IMR-90 (cell line): Measurements from ENCODE around the gene STMN1. TPM values are rescaled to one million over a fixed set of nuclear protein-coding genes. Genes with fewer than 3 reads are reported as not detected.

Experiments used
- ATAC-seq: fragments of 200-7000 bp; cut with Tn5 transposase; 2 replicates; pipeline ENCODE4 v1.9.1; 2020; ENCODE audit warnings: low read depth, mild to moderate bottlenecking, moderate library complexity
- BruUV-seq: library from RNA; stranded (reverse); fragments of 400-500 nt; replicated peaks from 2 replicates; lab custom pipeline; 2021; lab: Mats Ljungman, UMichigan
- CTCF ChIA-PET: fragments of 300-600 bp; formaldehyde crosslinking; extraction: SDS; loops from one replicate; lab custom pipeline; 2021; ENCODE audit warnings: antibody characterized with exemption; lab: Yijun Ruan, JAX
- POLR2A ChIA-PET: fragments of 300-600 bp; sonication (Branson Sonifier 250); formaldehyde crosslinking; loops from one replicate; lab custom pipeline; 2022; ENCODE audit warnings: antibody characterized with exemption; ENCODE audit not compliant: unreplicated experiment; lab: Charles Lee
- DNase-seq: peaks from one replicate; pipeline ENCODE4 v3.0.0; 2013
- H2AFZ ChIP-seq: replicated peaks from 2 replicates; pipeline ENCODE3; 2013; ENCODE audit warnings: low read length, mild to moderate bottlenecking; ENCODE audit not compliant: poor library complexity
- H2AK5ac ChIP-seq: 2 replicates; pipeline ENCODE4 v1.6.1; 2013; ENCODE audit warnings: low read depth, low read length, inconsistent platforms
- H2AK9ac ChIP-seq: replicated peaks from 2 replicates; pipeline ENCODE3; 2013; ENCODE audit warnings: mild to moderate bottlenecking, low read depth, low read length, moderate library complexity; ENCODE audit not compliant: poor library complexity
- H2BK120ac ChIP-seq: 2 replicates; pipeline ENCODE4 v1.6.1; 2013; ENCODE audit warnings: low read depth, low read length, inconsistent platforms
- H2BK15ac ChIP-seq: 3 replicates; pipeline ENCODE4 v1.6.1; 2013; ENCODE audit warnings: low read depth, low read length, inconsistent platforms
- H2BK20ac ChIP-seq: 2 replicates; pipeline ENCODE4 v1.6.1; 2013; ENCODE audit warnings: low read depth, mild to moderate bottlenecking, inconsistent platforms, low read length, moderate library complexity
- H2BK5ac ChIP-seq: 2 replicates; pipeline ENCODE4 v1.6.1; 2013; ENCODE audit warnings: mild to moderate bottlenecking, low read depth, low read length, inconsistent platforms; ENCODE audit not compliant: poor library complexity, severe bottlenecking
- H3K14ac ChIP-seq: replicated peaks from 2 replicates; pipeline ENCODE4 v1.6.1; 2013; ENCODE audit warnings: low read depth, low read length, inconsistent platforms
- H3K18ac ChIP-seq: 2 replicates; pipeline ENCODE4 v1.6.1; 2013; ENCODE audit warnings: low read depth, low read length, control low read depth
- H3K23ac ChIP-seq: 2 replicates; pipeline ENCODE4 v1.6.1; 2013; ENCODE audit warnings: low read depth, low read length, inconsistent platforms
- H3K27ac ChIP-seq: 2 replicates; pipeline ENCODE4 v1.5.1; 2013; ENCODE audit warnings: mild to moderate bottlenecking, control low read depth, low read length; ENCODE audit not compliant: insufficient read depth
- H3K27me3 ChIP-seq: 2 replicates; pipeline ENCODE4 v1.6.1; 2013; ENCODE audit warnings: low read length; ENCODE audit not compliant: control insufficient read depth, insufficient read depth
- H3K36me3 ChIP-seq: 2 replicates; pipeline ENCODE4 v1.6.1; 2013; ENCODE audit warnings: low read length, mixed read lengths; ENCODE audit not compliant: control insufficient read depth, insufficient read depth
- H3K4ac ChIP-seq: 2 replicates; pipeline ENCODE4 v1.6.1; 2013; ENCODE audit warnings: low read depth, low read length, inconsistent platforms
- H3K4me1 ChIP-seq: 2 replicates; pipeline ENCODE4 v1.6.1; 2013; ENCODE audit warnings: low read length, mixed read lengths; ENCODE audit not compliant: control insufficient read depth, insufficient read depth
- H3K4me2 ChIP-seq: 2 replicates; pipeline ENCODE4 v1.6.1; 2013; ENCODE audit warnings: low read depth, mild to moderate bottlenecking, control low read depth, low read length, moderate library complexity
- H3K4me3 ChIP-seq: 2 replicates; pipeline ENCODE4 v1.5.1; 2013; ENCODE audit warnings: low read depth, mild to moderate bottlenecking, control low read depth, low read length, moderate library complexity; ENCODE audit not compliant: insufficient read depth
- H3K56ac ChIP-seq: 2 replicates; pipeline ENCODE4 v1.6.1; 2013; ENCODE audit warnings: low read length, inconsistent platforms; ENCODE audit not compliant: insufficient read depth; ENCODE audit errors: extremely low read depth
- H3K79me1 ChIP-seq, 2 experiments: 2 replicates each; pipeline ENCODE4 v1.6.1; 2013; ENCODE audit warnings: low read length in 2 of 2, inconsistent platforms in 1 of 2, low read depth in 1 of 2
- H3K9ac ChIP-seq: 2 replicates; pipeline ENCODE4 v1.6.1; 2013; ENCODE audit warnings: low read depth, low read length, control low read depth
- H3K9me1 ChIP-seq: 2 replicates; pipeline ENCODE4 v1.6.1; 2013; ENCODE audit warnings: low read length, inconsistent platforms; ENCODE audit not compliant: insufficient read depth
- H3K9me3 ChIP-seq: 2 replicates; pipeline ENCODE4 v1.6.1; 2013; ENCODE audit warnings: low read length; ENCODE audit not compliant: control insufficient read depth, insufficient read depth
- H4K20me1 ChIP-seq: 2 replicates; pipeline ENCODE4 v1.6.1; 2013; ENCODE audit warnings: low read length, inconsistent platforms; ENCODE audit not compliant: insufficient read depth
- H4K5ac ChIP-seq: 2 replicates; pipeline ENCODE4 v1.6.1; 2013; ENCODE audit warnings: mild to moderate bottlenecking, low read depth, low read length, control low read depth
- H4K8ac ChIP-seq, 2 experiments: 2 replicates each; pipeline ENCODE4 v1.6.1; 2013; ENCODE audit warnings: low read depth in 2 of 2, low read length in 2 of 2, control low read depth in 1 of 2, inconsistent platforms in 1 of 2
- H4K91ac ChIP-seq: 2 replicates; pipeline ENCODE4 v1.6.1; 2013; ENCODE audit warnings: low read depth, low read length, inconsistent platforms; ENCODE audit not compliant: insufficient read depth
- FOS ChIP-seq: fragments of 150-350 bp; IDR thresholded peaks from 2 replicates; pipeline ENCODE4 v1.6.1; 2016; ENCODE audit warnings: low read depth, low read length
- MXI1 ChIP-seq: IDR thresholded peaks from 2 replicates; pipeline ENCODE4 v1.6.1; 2012; ENCODE audit warnings: low read depth, mild to moderate bottlenecking, low read length, moderate library complexity, borderline replicate concordance
- WGBS, 2 experiments: methylation state at CpG; one replicate each; pipeline versions ENCODE4 v1.1.5 to v1.1.7; 2013; ENCODE audit warnings: missing lambda C conversion rate in 2 of 2; ENCODE audit not compliant: insufficient read length in 1 of 2; ENCODE audit errors: extremely low coverage in 2 of 2; 5-methylcytosine and 5-hydroxymethylcytosine counted together
- dilution Hi-C: fragments of 300-500 bp; cut with HindIII; formaldehyde crosslinking; loops from one replicate; pipeline ENCODE4 v1.14.3; 2018; ENCODE audit warnings: low sequenced_read_pairs; ENCODE audit not compliant: unreplicated experiment
- in situ Hi-C: fragments of 300-500 bp; cut with MboI; formaldehyde crosslinking; loops from 3 replicates; pipeline ENCODE4 v1.14.3; 2019; ENCODE audit warnings: low sequenced_read_pairs, inconsistent platforms, mixed read lengths
- intact Hi-C: fragments of 100-400 bp; cut with micrococcal nuclease; formaldehyde crosslinking; loops from 2 replicates; pipeline ENCODE4 v1.10.0; 2022
- polyA plus RNA-seq, 3 experiments: library from polyadenylated mRNA; depleted of rRNA; stranded (reverse); fragments of >200 nt; gene quantifications; 2 replicates each; pipeline ENCODE4 v1.2.3, GENCODE V29; 2012; ENCODE audit warnings: low replicate concordance in 1 of 3
- total RNA-seq: library from RNA; depleted of rRNA; stranded (reverse); fragments of >200 nt; gene quantifications from 2 replicates; pipeline ENCODE4 v1.2.3, GENCODE V29; 2012

STMN1 gene
- total and polyA plus RNA-seq, 2 of the 4 experiments (the other 2 are of a cell fraction), result 93.0 to 273 TPM

DNA sequence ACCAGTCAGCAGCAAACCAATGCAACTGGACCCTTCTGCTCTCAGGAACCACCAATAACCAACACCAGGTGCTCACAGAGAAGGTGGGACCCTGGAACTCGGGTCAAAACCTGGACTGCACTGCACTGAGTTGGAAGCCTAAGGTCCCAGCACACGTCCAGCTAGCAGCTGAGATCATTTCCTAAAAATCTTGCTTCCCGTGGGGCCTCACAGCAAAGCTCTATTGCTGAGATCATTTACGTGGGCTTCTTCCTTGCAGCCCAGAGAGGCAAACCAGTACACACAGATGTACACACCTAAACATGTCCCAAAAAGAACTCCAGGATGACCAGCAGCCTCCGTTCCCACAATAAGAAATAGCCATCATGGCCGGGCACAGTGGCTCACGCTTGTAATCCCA, 22.8 kb upstream of the STMN1 start:
- Histone ChIP-seq H4K5ac (no peak overlapping the region), H3K27ac (no peak overlapping the region), H2BK20ac (no peak overlapping the region), H3K18ac (no peak overlapping the region), H3K23ac (no peak overlapping the region), H3K36me3 (no peaks in the 10 kb centered on the region), H4K91ac (no peak overlapping the region), H3K4me2 (no peak overlapping the region), H3K79me1 (no peaks in the 10 kb centered on the region), H2BK15ac (no peak overlapping the region), H3K4ac (no peak overlapping the region), H4K8ac (no peak overlapping the region), H3K27me3 (peaks cover 29% of the 10 kb centered on the region), H3K4me3 (no peak overlapping the region), H2AK5ac (no peak overlapping the region), H2AFZ (no peak overlapping the region), H3K9me3 (no peaks in the 10 kb centered on the region), H3K4me1 (peaks cover 2% of the 10 kb centered on the region; the same call in 1 of the 2 replicates), H3K9me1 (no peaks in the 10 kb centered on the region), H2AK9ac (no peak overlapping the region), H3K56ac (no peak overlapping the region), H3K9ac (no peak overlapping the region), H2BK5ac (no peak overlapping the region), H2BK120ac (no peak overlapping the region), H4K20me1 (no peaks in the 10 kb centered on the region), H3K14ac (no peak overlapping the region)
- no peak for TF ChIP-seq FOS
- no peak for TF ChIP-seq MXI1
- ATAC-seq, result no peak
- dilution Hi-C loops, result no loop called here
- no peak for DNase-seq
- no TSS peak for BruUV-seq
- intact Hi-C loops, result no loop called here
- in situ Hi-C loops, result no loop called here
- ChIA-PET POLR2A (no interaction called here), CTCF (no interaction called here)
- WGBS, 2 experiments, result 47% methylated on average over 3 of the region's 7 CpGs; no CpG with 5 or more reads in 1 of the 2 experiments
